ENCODE measurements around the gene TM4SF4. TPM values are rescaled to one million over a fixed set of nuclear protein-coding genes. Genes with fewer than 3 reads are reported as not detected.

The TM4SF4 gene
- total and polyA plus RNA-seq, 12 donors = not detected

DNA sequence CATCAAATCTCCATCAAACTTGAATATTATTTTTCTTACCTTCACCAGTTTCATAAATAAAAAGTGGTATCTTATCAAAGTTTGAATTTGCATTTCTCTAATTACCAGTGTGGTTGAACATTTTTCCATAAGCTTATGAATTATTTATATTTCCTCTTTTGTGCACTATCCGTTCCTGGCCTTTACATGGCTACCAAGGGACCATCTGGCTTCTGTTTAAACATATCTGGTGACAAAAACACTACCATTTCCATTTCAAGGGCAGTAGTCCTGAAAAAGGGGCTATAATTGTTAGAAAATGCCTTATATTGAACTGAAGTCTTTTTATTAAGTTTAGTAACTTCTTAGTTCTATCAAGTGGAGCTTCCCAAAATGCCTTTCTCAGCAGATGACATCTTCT lies 44.3 kb upstream of the TM4SF4 start:
- 75 to 80% methylated on average over 1 of the region's 1 CpG for WGBS, 2 donors

GRCh38 chr3:149432149-149432548 lies 42.3 kb upstream of the TM4SF4 start:
- WGBS, 2 donors = 85 to 89% methylated on average over 2 of the region's 2 CpGs
- H3K4me3 ChIP-seq = no peak overlapping the region
- ATAC-seq (no peak), DNase-seq (no peak)
- no peaks in the 10 kb centered on the region for H3K36me3 ChIP-seq
- intact Hi-C loops (cut with DNase I) = no loop called here
- H3K4me1 ChIP-seq = peaks cover 0 to 1% (median 0%) of the 10 kb centered on the region in 9 donors
- no peak overlapping the region for H3K27ac ChIP-seq
- no peaks in the 10 kb centered on the region for H3K27me3 ChIP-seq
- peaks cover 0 to 5% (median 0%) of the 10 kb centered on the region in 11 donors for H3K9me3 ChIP-seq
- TF ChIP-seq, protein P1, sequence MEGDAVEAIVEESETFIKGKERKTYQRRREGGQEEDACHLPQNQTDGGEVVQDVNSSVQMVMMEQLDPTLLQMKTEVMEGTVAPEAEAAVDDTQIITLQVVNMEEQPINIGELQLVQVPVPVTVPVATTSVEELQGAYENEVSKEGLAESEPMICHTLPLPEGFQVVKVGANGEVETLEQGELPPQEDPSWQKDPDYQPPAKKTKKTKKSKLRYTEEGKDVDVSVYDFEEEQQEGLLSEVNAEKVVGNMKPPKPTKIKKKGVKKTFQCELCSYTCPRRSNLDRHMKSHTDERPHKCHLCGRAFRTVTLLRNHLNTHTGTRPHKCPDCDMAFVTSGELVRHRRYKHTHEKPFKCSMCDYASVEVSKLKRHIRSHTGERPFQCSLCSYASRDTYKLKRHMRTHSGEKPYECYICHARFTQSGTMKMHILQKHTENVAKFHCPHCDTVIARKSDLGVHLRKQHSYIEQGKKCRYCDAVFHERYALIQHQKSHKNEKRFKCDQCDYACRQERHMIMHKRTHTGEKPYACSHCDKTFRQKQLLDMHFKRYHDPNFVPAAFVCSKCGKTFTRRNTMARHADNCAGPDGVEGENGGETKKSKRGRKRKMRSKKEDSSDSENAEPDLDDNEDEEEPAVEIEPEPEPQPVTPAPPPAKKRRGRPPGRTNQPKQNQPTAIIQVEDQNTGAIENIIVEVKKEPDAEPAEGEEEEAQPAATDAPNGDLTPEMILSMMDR (IDR thresholded peaks at IDR 0.05) = no peak

More for the DNA sequence above, 44.3 kb upstream of the TM4SF4 start:
- Histone ChIP-seq H3K36me3 (no peaks in the 10 kb centered on the region), H3K9me3 (peaks cover 0 to 5% (median 0%) of the 10 kb centered on the region in 11 donors), H3K27me3 (no peaks in the 10 kb centered on the region), H3K4me3 (no peak overlapping the region), H3K4me1 (peaks cover 0 to 19% (median 3%) of the 10 kb centered on the region in 9 donors), H3K27ac (no peak overlapping the region)
- DNase-seq = no peak
- TF ChIP-seq, protein P1 (IDR thresholded peaks at IDR 0.05) = no peak
- no peak for ATAC-seq
- intact Hi-C loops (cut with DNase I) = no loop called here

- Histone ChIP-seq H3K27ac (no peak overlapping the region), H3K4me3 (no peak overlapping the region), H3K36me3 (no peaks in the 10 kb centered on the region), H3K27me3 (no peaks in the 10 kb centered on the region), H3K9me3 (peaks cover 0 to 5% (median 0%) of the 10 kb centered on the region in 11 donors), H3K4me1 (no peaks in the 10 kb centered on the region)
- WGBS, 2 donors = 82 to 91% methylated on average over 6 of the region's 6 CpGs
- ATAC-seq = no peak
- intact Hi-C loops (cut with DNase I) = no loop called here
- DNase-seq = no peak
- TF ChIP-seq, protein P1 (IDR thresholded peaks at IDR 0.05) = no peak
These were observed 38.3 kb upstream of the TM4SF4 start for GRCh38 chr3:149435996-149436885.

GRCh38 chr3:149437286-149437685 lies 37.2 kb upstream of the TM4SF4 start:
- Histone ChIP-seq H3K9me3 (peaks cover 0 to 5% (median 0%) of the 10 kb centered on the region in 11 donors), H3K4me1 (peaks cover 0 to 2% (median 0%) of the 10 kb centered on the region in 9 donors), H3K36me3 (no peaks in the 10 kb centered on the region), H3K4me3 (no peak overlapping the region), H3K27ac (no peak overlapping the region), H3K27me3 (no peaks in the 10 kb centered on the region)
- TF ChIP-seq, protein P1 (IDR thresholded peaks at IDR 0.05) = no peak
- 90 to 92% methylated on average over 3 of the region's 3 CpGs for WGBS, 2 donors
- intact Hi-C loops (cut with DNase I) = no loop called here
- ATAC-seq = no peak
- no peak for DNase-seq
